ENCODE measurements around the gene CD44. TPM values are rescaled to one million over a fixed set of nuclear protein-coding genes. Genes with fewer than 3 reads are reported as not detected.

Gene CD44
- total RNA-seq, 1 experiment from 2014 or later = 324 TPM

GRCh38 chr11:35237860-35238715 is 99.1 kb downstream of the CD44 start:
- DNase-seq (ENCODE audit: low spot score) = peak; percentile 66

GRCh38 chr11:35238882-35239281 is 99.9 kb downstream of the CD44 start:
- no peak for DNase-seq (ENCODE audit: low spot score)

- no peak for DNase-seq (ENCODE audit: low spot score)
These were observed 100.6 kb downstream of the CD44 start for GRCh38 chr11:35239471-35240075.

- no peak for DNase-seq (ENCODE audit: low spot score)
These were observed 102.1 kb downstream of the CD44 start for GRCh38 chr11:35241083-35241482.

GRCh38 chr11:35241531-35241930 is 102.6 kb downstream of the CD44 start:
- no peak for DNase-seq (ENCODE audit: low spot score)

GRCh38 chr11:35242412-35243242 is 103.7 kb downstream of the CD44 start:
- DNase-seq (ENCODE audit: low spot score) = no peak

GRCh38 chr11:35243774-35244173 is 104.8 kb downstream of the CD44 start:
- DNase-seq (ENCODE audit: low spot score) = no peak

GRCh38 chr11:35245056-35245455 is 106.1 kb downstream of the CD44 start:
- DNase-seq (ENCODE audit: low spot score) = no peak

- no peak for DNase-seq (ENCODE audit: low spot score)
These were observed 106.8 kb downstream of the CD44 start for GRCh38 chr11:35245786-35246185.

GRCh38 chr11:35246745-35247144 is 107.8 kb downstream of the CD44 start:
- no peak for DNase-seq (ENCODE audit: low spot score)

GRCh38 chr11:35247428-35247827 is 108.5 kb downstream of the CD44 start:
- no peak for DNase-seq (ENCODE audit: low spot score)

- no peak for DNase-seq (ENCODE audit: low spot score)
These were observed 108.9 kb downstream of the CD44 start for GRCh38 chr11:35247863-35248262.

GRCh38 chr11:35248558-35249323 is 109.8 kb downstream of the CD44 start:
- DNase-seq (ENCODE audit: low spot score) = no peak

GRCh38 chr11:35250192-35250591 is 111.2 kb downstream of the CD44 start:
- no peak for DNase-seq (ENCODE audit: low spot score)

GRCh38 chr11:35250621-35251020 is 111.7 kb downstream of the CD44 start:
- no peak for DNase-seq (ENCODE audit: low spot score)

GRCh38 chr11:35253237-35253636 is 114.3 kb downstream of the CD44 start:
- no peak for DNase-seq (ENCODE audit: low spot score)

GRCh38 chr11:35255514-35255913 is 116.5 kb downstream of the CD44 start:
- DNase-seq (ENCODE audit: low spot score) = no peak

GRCh38 chr11:35256296-35256695 is 117.3 kb downstream of the CD44 start:
- DNase-seq (ENCODE audit: low spot score) = no peak

- no peak for DNase-seq (ENCODE audit: low spot score)
These were observed 118.3 kb downstream of the CD44 start for GRCh38 chr11:35257281-35257680.

GRCh38 chr11:35259529-35259928 is 120.6 kb downstream of the CD44 start:
- DNase-seq (ENCODE audit: low spot score) = no peak

- DNase-seq (ENCODE audit: low spot score) = peak; percentile 66
These were observed 121.5 kb downstream of the CD44 start for GRCh38 chr11:35260342-35260985.
